ENCODE results near the gene PSORS1C2.

DNA sequence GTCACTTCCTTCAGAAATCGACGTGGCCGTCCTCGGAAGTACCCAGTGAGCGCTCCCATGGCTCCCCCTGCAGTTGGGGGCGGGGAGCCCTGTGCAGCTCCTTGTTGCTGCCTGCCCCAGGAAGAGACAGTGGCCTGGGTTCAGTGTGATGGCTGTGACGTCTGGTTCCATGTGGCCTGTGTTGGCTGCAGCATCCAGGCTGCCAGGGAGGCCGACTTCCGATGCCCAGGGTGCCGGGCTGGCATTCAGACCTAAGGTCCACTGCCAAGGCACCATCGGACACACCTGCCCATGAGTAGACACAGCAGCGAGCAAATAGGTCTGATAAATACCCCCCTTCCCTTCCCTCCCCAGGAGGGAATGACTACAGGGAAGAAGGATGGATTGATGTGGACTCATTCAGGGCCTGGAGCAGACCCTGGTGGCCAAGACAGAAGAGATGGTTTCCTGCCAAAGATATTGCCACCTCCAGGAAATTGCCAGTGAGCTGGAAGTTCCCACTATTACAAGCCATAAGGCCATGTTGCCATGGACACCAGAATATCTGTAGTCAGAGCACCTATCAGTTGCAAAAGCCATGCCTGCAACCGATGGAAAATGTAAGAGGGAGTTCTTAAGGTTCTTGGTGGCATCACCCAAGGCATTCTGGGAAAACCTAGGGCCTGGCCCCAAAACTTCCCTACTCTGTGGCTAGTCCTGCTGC, 23.7 kb upstream of the PSORS1C2 start:
- TF ChIP-seq CTCF (conservative IDR thresholded peaks at IDR 0.05; ENCODE audit: low read depth, low read length) (no peak), EZH2 (IDR thresholded peaks at IDR 0.05; ENCODE audit: borderline replicate concordance, low read depth, low read length, poor library complexity, severe bottlenecking) (no peak)
